Calu3 (cell line): ENCODE results near the gene CTNNBL1. TPM values are rescaled to one million over a fixed set of nuclear protein-coding genes. Genes with fewer than 3 reads are reported as not detected.
A peak's percentile ranks its signal among the peaks of the same experiment; 100 is the strongest.

ENCODE experiments used
- BruUV-seq: library from RNA; stranded (reverse); fragments of 400-500 nt; replicated peaks from 2 replicates; lab custom pipeline; 2021; lab: Mats Ljungman, UMichigan
- CTCF ChIA-PET: fragments of 300-600 bp; sonication (Branson Sonifier 250); formaldehyde crosslinking; loops from one replicate; lab custom pipeline; 2022; ENCODE audit warnings: antibody characterized with exemption; lab: Charles Lee
- DNase-seq: peaks from one replicate; pipeline ENCODE4 v3.0.0; 2022
- H3K27ac Mint-ChIP-seq: one replicate; pipeline ENCODE4 v1.8.0; 2022; ENCODE audit warnings: mixed read lengths; ENCODE audit not compliant: unreplicated experiment
- H3K27me3 Mint-ChIP-seq: one replicate; pipeline ENCODE4 v1.8.0; 2022; ENCODE audit warnings: mixed read lengths; ENCODE audit not compliant: unreplicated experiment
- H3K36me3 Mint-ChIP-seq: one replicate; pipeline ENCODE4 v1.8.0; 2022; ENCODE audit warnings: mild to moderate bottlenecking, moderate library complexity, mixed read lengths; ENCODE audit not compliant: insufficient read depth, unreplicated experiment
- H3K4me1 Mint-ChIP-seq: one replicate; pipeline ENCODE4 v1.8.0; 2022; ENCODE audit warnings: mild to moderate bottlenecking, low read depth, mixed read lengths; ENCODE audit not compliant: unreplicated experiment
- H3K4me3 Mint-ChIP-seq: one replicate; pipeline ENCODE4 v1.8.0; 2022; ENCODE audit warnings: mild to moderate bottlenecking, low read depth, moderate library complexity, mixed read lengths; ENCODE audit not compliant: unreplicated experiment
- H3K9me3 Mint-ChIP-seq: one replicate; pipeline ENCODE4 v1.8.0; 2022; ENCODE audit warnings: low read depth, mixed read lengths; ENCODE audit not compliant: unreplicated experiment
- intact Hi-C: fragments of 100-400 bp; cut with micrococcal nuclease; formaldehyde crosslinking; loops from one replicate; pipeline ENCODE4 v1.10.0; 2022; ENCODE audit not compliant: unreplicated experiment
- total RNA-seq: library from RNA; stranded (reverse); gene quantifications from 2 replicates; pipeline ENCODE4 v1.2.3, GENCODE V29; 2022
- TF ChIP-seq, protein P1 (sequence below): fragments of 200-600 bp; IDR thresholded peaks from one replicate; pipeline ENCODE4 v1.8.0; 2022; ENCODE audit warnings: antibody characterized with exemption; ENCODE audit not compliant: unreplicated experiment

The CTNNBL1 gene
- total RNA-seq, 1 experiment from 2014 or later = 106 TPM

- TF ChIP-seq, protein P1, sequence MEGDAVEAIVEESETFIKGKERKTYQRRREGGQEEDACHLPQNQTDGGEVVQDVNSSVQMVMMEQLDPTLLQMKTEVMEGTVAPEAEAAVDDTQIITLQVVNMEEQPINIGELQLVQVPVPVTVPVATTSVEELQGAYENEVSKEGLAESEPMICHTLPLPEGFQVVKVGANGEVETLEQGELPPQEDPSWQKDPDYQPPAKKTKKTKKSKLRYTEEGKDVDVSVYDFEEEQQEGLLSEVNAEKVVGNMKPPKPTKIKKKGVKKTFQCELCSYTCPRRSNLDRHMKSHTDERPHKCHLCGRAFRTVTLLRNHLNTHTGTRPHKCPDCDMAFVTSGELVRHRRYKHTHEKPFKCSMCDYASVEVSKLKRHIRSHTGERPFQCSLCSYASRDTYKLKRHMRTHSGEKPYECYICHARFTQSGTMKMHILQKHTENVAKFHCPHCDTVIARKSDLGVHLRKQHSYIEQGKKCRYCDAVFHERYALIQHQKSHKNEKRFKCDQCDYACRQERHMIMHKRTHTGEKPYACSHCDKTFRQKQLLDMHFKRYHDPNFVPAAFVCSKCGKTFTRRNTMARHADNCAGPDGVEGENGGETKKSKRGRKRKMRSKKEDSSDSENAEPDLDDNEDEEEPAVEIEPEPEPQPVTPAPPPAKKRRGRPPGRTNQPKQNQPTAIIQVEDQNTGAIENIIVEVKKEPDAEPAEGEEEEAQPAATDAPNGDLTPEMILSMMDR = no peak
- no TSS peak for BruUV-seq
- peaks cover 69% of the 10 kb centered on the region for H3K27me3 Mint-ChIP-seq
- H3K4me1 Mint-ChIP-seq = no peaks in the 10 kb centered on the region
- H3K36me3 Mint-ChIP-seq = no peaks in the 10 kb centered on the region
- no peak for DNase-seq
- H3K9me3 Mint-ChIP-seq = no peaks in the 10 kb centered on the region
- CTCF ChIA-PET = interaction anchor here (0.5 to 1.1 kb wide), 5 partner anchors 57 to 1018 kb away, joined by 3 to 8 read pairs (median 4); no protein-coding TSS in a partner anchor
- intact Hi-C loops = no loop called here
- H3K4me3 Mint-ChIP-seq = no peak overlapping the region
- no peak overlapping the region for H3K27ac Mint-ChIP-seq
These were observed 6.4 kb upstream of the CTNNBL1 start for GRCh38 chr20:37687478-37687805.

DNA sequence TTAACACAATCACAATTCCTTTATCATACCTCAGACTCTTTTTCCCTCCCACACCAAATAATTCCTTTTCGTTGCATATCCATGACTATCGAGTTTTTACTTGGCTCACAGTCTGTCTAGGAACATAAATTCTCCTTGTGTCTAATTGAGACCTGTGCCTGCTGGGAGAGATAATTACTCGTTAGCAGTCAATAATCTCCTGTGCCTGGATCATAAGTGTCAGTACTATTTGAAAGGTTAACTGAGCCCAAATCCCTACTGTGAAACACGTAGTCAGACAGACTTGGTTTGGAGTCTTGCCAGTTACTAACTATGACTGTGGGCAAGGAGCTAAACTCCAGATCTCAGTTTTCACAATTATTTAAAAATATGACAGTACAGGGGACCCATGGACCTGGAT is 5.7 kb upstream of the CTNNBL1 start:
- Mint-ChIP-seq H3K27me3 (peaks cover 64% of the 10 kb centered on the region), H3K4me3 (no peak overlapping the region), H3K27ac (no peak overlapping the region), H3K4me1 (no peaks in the 10 kb centered on the region), H3K9me3 (no peaks in the 10 kb centered on the region), H3K36me3 (no peaks in the 10 kb centered on the region)
- CTCF ChIA-PET = no interaction called here
- no peak for DNase-seq
- BruUV-seq = no TSS peak
- TF ChIP-seq, protein P1 = no peak
- intact Hi-C loops = no loop called here

DNA sequence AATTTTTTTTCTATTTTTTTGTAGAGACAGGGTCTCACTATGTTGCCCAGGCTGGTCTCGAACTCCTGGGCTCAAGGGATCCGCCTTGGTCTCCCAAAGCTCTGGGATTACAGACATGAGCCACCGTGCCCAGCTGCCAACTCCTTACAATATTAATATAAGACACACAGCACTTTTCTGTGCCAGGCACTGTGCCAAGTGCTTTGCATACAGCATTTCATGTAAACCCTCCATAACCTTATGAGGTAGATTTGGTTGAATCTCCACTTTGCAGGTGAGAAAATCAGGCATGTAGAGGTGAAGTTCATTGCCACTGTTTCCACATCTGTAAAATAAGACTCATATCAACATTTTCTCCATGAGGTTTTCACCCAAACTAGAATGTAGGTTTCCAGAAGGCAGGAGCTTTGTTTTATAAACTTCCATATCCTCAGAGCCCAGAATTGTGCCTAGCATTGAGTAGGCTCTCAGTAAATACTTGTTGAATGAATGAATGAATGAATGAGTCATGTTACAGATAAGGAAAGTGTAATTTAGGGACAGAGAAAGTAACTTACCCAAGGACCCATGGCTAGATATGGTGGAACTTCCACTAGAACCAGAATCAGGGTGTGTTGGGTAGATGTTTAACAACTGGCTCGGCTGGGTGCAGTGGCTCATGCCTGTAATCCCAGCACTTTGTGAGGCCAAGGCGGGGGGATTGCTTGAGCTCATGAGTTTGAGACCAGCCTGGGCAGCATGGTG is 3.0 kb upstream of the CTNNBL1 start:
- Mint-ChIP-seq H3K9me3 (no peaks in the 10 kb centered on the region), H3K36me3 (peaks cover 13% of the 10 kb centered on the region), H3K4me3 (no peak overlapping the region), H3K4me1 (no peaks in the 10 kb centered on the region), H3K27ac (no peak overlapping the region), H3K27me3 (peaks cover 49% of the 10 kb centered on the region)
- DNase-seq = no peak
- intact Hi-C loops = no loop called here
- TF ChIP-seq, protein P1 = no peak
- no TSS peak for BruUV-seq
- CTCF ChIA-PET = interaction anchor here (0.6 kb wide), 2 partner anchors 104 to 1108 kb away, joined by 6 to 7 read pairs; no protein-coding TSS in a partner anchor

DNA sequence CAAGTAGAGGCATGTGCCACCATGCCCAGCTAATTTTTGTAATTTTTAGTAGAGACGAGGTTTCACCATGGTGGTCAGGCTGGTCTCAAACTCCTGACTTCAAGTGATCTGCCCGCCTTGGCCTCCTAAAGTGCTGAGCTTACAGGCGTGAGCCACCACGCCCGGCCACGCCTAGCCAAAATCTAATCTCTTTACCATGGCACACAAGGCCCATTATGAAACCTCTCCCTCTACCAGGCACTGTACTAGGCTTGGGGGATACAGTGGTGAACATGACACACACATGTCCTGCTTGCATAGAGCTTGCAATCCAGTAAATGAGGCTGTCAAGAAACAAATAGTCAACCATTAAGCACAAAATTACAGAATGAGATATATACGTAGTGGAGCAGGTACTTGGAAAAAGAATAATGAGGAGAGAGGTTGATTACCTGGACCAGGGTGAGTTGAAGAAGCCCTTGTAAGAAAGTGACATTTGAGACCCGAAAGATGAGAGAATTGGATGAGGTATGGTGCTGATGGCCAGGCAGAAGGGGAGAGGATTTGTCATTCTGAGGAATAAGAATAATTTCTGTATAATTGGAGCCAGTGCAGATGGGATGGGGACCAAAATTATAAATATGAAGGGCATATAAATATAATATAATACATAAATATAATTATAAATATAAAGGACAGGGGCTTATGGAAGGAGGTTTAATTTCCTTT is 1.2 kb upstream of the CTNNBL1 start:
- no TSS peak for BruUV-seq
- CTCF ChIA-PET = no interaction called here
- H3K9me3 Mint-ChIP-seq = no peaks in the 10 kb centered on the region

More for the DNA sequence above, 1.2 kb upstream of the CTNNBL1 start:
- Mint-ChIP-seq H3K36me3 (peaks cover 13% of the 10 kb centered on the region), H3K4me3 (peak overlapping the region; percentile 92), H3K27ac (no peak overlapping the region), H3K4me1 (no peaks in the 10 kb centered on the region), H3K27me3 (peaks cover 33% of the 10 kb centered on the region)
- intact Hi-C loops = no loop called here
- no peak for DNase-seq
- TF ChIP-seq, protein P1 = no peak
